ENCODE results near the gene ERF.
A peak's percentile ranks its signal among the peaks of the same experiment; 100 is the strongest.

ERF gene

GRCh38 chr19:42239544-42240220, 15.2 kb downstream of the ERF start:
- no peak for DNase-seq (ENCODE audit: low spot score)

- DNase-seq (ENCODE audit: low spot score): no peak
Measured at GRCh38 chr19:42235181-42235580, 19.7 kb downstream of the ERF start.

GRCh38 chr19:42234364-42234763, 20.6 kb downstream of the ERF start:
- DNase-seq (ENCODE audit: low spot score): no peak

- no peak for DNase-seq (ENCODE audit: low spot score)
Measured at GRCh38 chr19:42233678-42234292, 21.1 kb downstream of the ERF start.

GRCh38 chr19:42233106-42233505, 21.8 kb downstream of the ERF start:
- DNase-seq (ENCODE audit: low spot score): no peak

- DNase-seq (ENCODE audit: low spot score): no peak
Measured at GRCh38 chr19:42232435-42232834, 22.5 kb downstream of the ERF start.

- no peak for DNase-seq (ENCODE audit: low spot score)
Measured at GRCh38 chr19:42230571-42230970, 24.4 kb downstream of the ERF start.

GRCh38 chr19:42229855-42230351, 25.0 kb downstream of the ERF start:
- peak; percentile 81 for DNase-seq (ENCODE audit: low spot score)

GRCh38 chr19:42229301-42229854, 25.6 kb downstream of the ERF start:
- no peak for DNase-seq (ENCODE audit: low spot score)

- DNase-seq (ENCODE audit: low spot score): no peak
Measured at GRCh38 chr19:42228641-42229040, 26.3 kb downstream of the ERF start.

GRCh38 chr19:42226886-42227285, 28.0 kb downstream of the ERF start:
- no peak for DNase-seq (ENCODE audit: low spot score)

- DNase-seq (ENCODE audit: low spot score): no peak
Measured at GRCh38 chr19:42225718-42226292, 29.1 kb downstream of the ERF start.

GRCh38 chr19:42224940-42225717, 29.8 kb downstream of the ERF start:
- DNase-seq (ENCODE audit: low spot score): no peak

GRCh38 chr19:42220751-42221097, 34.2 kb downstream of the ERF start:
- DNase-seq (ENCODE audit: low spot score): no peak

- DNase-seq (ENCODE audit: low spot score): peak; percentile 99
Measured at GRCh38 chr19:42219812-42220750, 34.8 kb downstream of the ERF start, which contains the start of gene ZNF526. Gene ZNF526 (plus strand): TSS chr19:42220312. CDS start chr19:42224404, 4,092 bp downstream.

- DNase-seq (ENCODE audit: low spot score): peak; percentile 96
Measured at GRCh38 chr19:42217520-42218437, 37.1 kb downstream of the ERF start, which contains the start of gene DEDD2. Gene DEDD2 (minus strand): TSS chr19:42217677. CDS start chr19:42217007, 670 bp downstream.

GRCh38 chr19:42216653-42217519, 38.0 kb downstream of the ERF start:
- DNase-seq (ENCODE audit: low spot score): peak; percentile 75

GRCh38 chr19:42214810-42215485, 40.0 kb downstream of the ERF start:
- no peak for DNase-seq (ENCODE audit: low spot score)

Measured in D341Med (cell line).